Thymus (tissue), 11 donors: ENCODE results near the gene KIRREL2. TPM values are rescaled to one million over a fixed set of nuclear protein-coding genes. Genes with fewer than 3 reads are reported as not detected.

Source experiments
- DNase-seq, 9 donors: peaks; one replicate each; pipeline ENCODE4 v3.0.0-alpha.2; 2013; ENCODE audit warnings: low spot score in 9 of 9, low read depth in 6 of 9, missing footprints in 1 of 9
- H3K27ac ChIP-seq, 2 donors: one replicate each; pipeline ENCODE4 v1.5.1; 2013; ENCODE audit warnings: control low read depth in 1 of 2, low read depth in 1 of 2, low read length in 1 of 2, mild to moderate bottlenecking in 1 of 2, moderate library complexity in 1 of 2
- H3K27me3 ChIP-seq, 2 donors: one replicate each; pipeline ENCODE4 v1.5.1; 2013; ENCODE audit warnings: low read length in 1 of 2; ENCODE audit not compliant: control insufficient read depth in 2 of 2, insufficient read depth in 1 of 2
- H3K36me3 ChIP-seq, 2 donors: one replicate each; pipeline ENCODE4 v1.5.1; 2013; ENCODE audit warnings: low read length in 1 of 2, mild to moderate bottlenecking in 1 of 2, moderate library complexity in 1 of 2; ENCODE audit not compliant: control insufficient read depth in 2 of 2, insufficient read depth in 2 of 2
- H3K4me1 ChIP-seq, 2 donors: one replicate each; pipeline ENCODE4 v1.5.1; 2013; ENCODE audit warnings: low read length in 2 of 2; ENCODE audit not compliant: control insufficient read depth in 2 of 2, insufficient read depth in 2 of 2
- H3K4me3 ChIP-seq, 2 donors: one replicate each; pipeline ENCODE4 v1.5.1; 2013; ENCODE audit warnings: low read length in 2 of 2, control low read depth in 1 of 2, mild to moderate bottlenecking in 1 of 2
- H3K9me3 ChIP-seq, 2 donors: one replicate each; pipeline ENCODE4 v1.5.1; 2013; ENCODE audit warnings: low read length in 1 of 2, mild to moderate bottlenecking in 1 of 2; ENCODE audit not compliant: control insufficient read depth in 2 of 2, insufficient read depth in 1 of 2
- WGBS: extraction: QIAGEN DNeasy Blood & Tissue Kit; methylation state at CpG from one replicate; pipeline ENCODE4 v1.1.7; 2013; 5-methylcytosine and 5-hydroxymethylcytosine counted together
- polyA plus RNA-seq: library from polyadenylated mRNA; stranded (reverse); fragments of 200-250 nt; gene quantifications from one replicate; pipeline ENCODE4 v1.2.3, GENCODE V29; 2013
- total RNA-seq: library from RNA; stranded (reverse); fragments of 120-200 nt; gene quantifications from one replicate; pipeline ENCODE4 v1.2.4, GENCODE V29; 2013
- donor health status: healthy.

Gene KIRREL2
- total and polyA plus RNA-seq, 2 donors: 0.75 to 2.2 TPM

DNA sequence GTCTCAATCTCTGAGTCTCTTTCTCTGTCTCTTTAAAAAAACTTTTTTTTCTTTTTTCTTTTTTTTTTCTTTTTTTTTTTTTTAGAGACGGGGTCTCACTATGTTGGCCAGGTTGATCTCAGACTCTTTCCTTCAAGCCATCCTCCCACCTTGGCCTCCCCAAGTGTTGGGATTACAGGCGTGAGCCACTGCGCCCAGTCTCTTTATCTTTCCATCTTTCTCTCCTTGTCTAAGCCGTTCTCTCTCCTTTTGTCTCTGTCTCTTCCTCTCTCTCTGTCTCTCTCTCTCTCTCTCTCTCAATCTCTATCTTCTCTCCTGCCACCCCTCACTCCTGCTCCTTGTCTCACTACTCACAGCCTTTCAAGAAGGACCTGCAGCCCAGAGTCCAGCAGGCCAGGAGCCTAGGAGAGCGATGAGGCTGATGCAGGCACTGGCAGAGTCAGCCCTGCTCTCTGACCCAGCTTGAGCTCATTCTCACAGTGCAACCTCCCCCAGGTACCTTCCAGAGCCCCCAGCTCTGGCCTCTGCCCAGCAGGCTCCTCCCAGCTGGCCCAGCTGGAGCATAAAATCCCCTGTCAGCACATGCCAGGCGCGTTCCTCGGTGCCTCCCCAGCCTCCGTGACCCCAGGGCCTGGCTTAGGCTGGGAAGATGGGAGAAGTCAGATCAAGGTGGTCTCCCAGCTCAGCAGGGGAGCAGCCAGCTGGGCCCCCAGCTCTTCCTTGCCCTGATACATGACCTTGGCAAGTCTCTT, 4.5 kb upstream of the KIRREL2 start, which contains the start of gene NPHS1:
Gene NPHS1, minus strand, starts transcription at position 476 of the 752 bp plus-strand sequence. CDS start 667 bp downstream, outside the sequence.
- Histone ChIP-seq H3K27me3 (peaks cover 2 to 77% of the 10 kb centered on the region in 2 donors), H3K36me3 (no peaks in the 10 kb centered on the region), H3K4me1 (peaks cover 6 to 8% of the 10 kb centered on the region in 2 donors), H3K27ac (no peak within 1 kb of the TSS), H3K4me3 (no peak within 1 kb of the TSS), H3K9me3 (peaks cover 0 to 3% of the 10 kb centered on the region in 2 donors)
- DNase-seq: no peak
- WGBS: 84% methylated on average over 9 of the region's 9 CpGs

DNA sequence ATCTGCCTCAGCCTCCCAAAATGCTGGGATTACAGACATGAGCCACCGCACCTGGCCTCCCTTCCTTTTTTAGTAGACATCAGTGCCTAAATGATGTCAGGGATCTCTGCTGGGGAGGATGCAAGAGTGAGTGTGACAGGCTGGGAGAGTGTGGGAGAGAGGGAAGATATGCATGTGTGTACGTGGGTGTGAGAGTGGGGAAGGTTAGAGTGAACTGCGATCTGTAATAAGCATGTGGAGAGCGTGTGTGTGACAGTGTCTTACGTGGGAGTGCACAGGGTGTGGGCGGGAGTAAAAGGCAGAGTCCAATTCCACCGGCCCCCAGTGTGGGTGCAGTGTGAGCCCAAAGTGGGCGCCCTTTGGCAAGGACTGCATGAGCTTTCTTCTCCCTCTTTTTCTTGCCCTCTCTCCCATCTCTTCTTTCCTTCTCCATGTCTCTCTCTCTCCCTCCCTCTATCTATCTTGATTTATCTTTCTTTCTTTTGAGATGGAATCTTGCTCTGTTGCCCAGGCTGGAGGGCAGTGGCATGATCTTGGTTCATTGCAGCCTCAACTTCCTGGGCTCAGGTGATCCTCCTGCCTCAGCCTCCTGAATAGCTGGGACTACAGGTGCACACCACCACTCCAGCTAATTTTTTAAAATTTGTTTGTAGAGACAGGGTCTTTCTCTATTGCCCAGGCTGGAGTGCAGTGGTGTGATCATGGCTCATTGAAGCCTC, 3.5 kb upstream of the KIRREL2 start:
- no peaks in the 10 kb centered on the region for H3K36me3 ChIP-seq
- no peak for DNase-seq
- H3K27me3 ChIP-seq: peaks cover 6 to 79% of the 10 kb centered on the region in 2 donors
- peaks cover 6 to 8% of the 10 kb centered on the region in 2 donors for H3K4me1 ChIP-seq
- peaks cover 0 to 3% of the 10 kb centered on the region in 2 donors for H3K9me3 ChIP-seq
- WGBS: 86% methylated on average over 8 of the region's 8 CpGs
- no peak overlapping the region for H3K27ac ChIP-seq
- no peak overlapping the region for H3K4me3 ChIP-seq

DNA sequence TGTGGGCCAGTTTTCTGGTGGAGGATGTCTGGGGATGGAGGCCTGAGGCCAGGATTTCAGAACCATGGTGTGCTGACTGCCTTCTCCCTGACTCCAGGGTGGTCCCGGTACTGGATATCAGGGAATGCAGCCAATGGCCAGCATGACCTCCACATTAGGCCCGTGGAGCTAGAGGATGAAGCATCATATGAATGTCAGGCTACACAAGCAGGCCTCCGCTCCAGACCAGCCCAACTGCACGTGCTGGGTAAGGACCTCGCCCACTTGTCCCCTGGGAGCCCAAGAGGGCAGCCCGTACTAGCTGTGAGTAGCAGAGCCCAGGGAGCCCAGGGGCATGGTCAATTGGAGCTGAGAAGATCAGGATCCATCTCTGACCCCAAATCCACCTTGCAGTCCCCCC, 1.6 kb downstream of the KIRREL2 start:
- H3K4me3 ChIP-seq: no peak overlapping the region
- H3K9me3 ChIP-seq: peaks cover 0 to 3% of the 10 kb centered on the region in 2 donors
- no peak overlapping the region for H3K27ac ChIP-seq
- DNase-seq: no peak
- H3K27me3 ChIP-seq: peaks cover 40 to 91% of the 10 kb centered on the region in 2 donors
- 91% methylated on average over 6 of the region's 6 CpGs for WGBS
- no peaks in the 10 kb centered on the region for H3K36me3 ChIP-seq
- H3K4me1 ChIP-seq: peaks cover 6 to 8% of the 10 kb centered on the region in 2 donors

DNA sequence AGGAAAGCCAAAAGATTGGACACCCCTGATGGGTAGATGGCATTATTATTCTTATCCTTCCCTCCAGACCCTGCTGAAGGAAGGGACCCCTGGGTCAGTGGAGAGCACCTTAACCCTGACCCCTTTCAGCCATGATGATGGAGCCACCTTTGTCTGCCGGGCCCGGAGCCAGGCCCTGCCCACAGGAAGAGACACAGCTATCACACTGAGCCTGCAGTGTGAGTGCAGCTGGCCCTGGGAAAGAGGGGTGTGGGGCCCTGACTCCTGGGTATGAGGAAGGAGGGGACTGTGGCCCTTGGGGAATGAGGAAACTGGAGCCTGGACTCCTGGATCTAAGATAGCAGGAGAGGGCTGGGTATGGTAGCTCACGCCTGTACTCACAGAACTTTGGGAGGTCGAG, 2.7 kb downstream of the KIRREL2 start:
- Histone ChIP-seq H3K27ac (no peak overlapping the region), H3K27me3 (peaks cover 40 to 86% of the 10 kb centered on the region in 2 donors), H3K4me3 (no peak overlapping the region), H3K36me3 (no peaks in the 10 kb centered on the region), H3K4me1 (peaks cover 6 to 8% of the 10 kb centered on the region in 2 donors), H3K9me3 (peaks cover 0 to 3% of the 10 kb centered on the region in 2 donors)
- DNase-seq: no peak
- WGBS: 87% methylated on average over 4 of the region's 4 CpGs

DNA sequence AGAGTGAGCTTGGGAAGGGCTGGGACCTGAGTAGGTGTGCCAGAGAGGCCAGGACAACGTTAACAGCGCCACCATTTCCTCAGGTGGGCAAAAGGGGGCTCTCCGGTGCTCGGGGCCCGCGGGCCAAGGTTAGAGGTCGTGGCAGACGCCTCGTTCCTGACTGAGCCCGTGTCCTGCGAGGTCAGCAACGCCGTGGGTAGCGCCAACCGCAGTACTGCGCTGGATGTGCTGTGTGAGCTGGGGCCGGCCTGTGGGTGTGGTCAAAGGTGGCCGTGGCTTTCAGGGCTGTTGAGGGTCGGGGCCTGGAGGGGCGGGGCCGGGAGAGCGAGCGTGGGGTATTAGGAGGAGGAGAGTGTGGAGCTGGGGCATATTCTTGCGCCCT, 3.7 kb downstream of the KIRREL2 start:
- H3K4me1 ChIP-seq: peaks cover 6 to 8% of the 10 kb centered on the region in 2 donors
- H3K27ac ChIP-seq: no peak overlapping the region
- H3K27me3 ChIP-seq: peaks cover 40 to 83% of the 10 kb centered on the region in 2 donors
- no peaks in the 10 kb centered on the region for H3K36me3 ChIP-seq
- no peak for DNase-seq
- H3K4me3 ChIP-seq: no peak overlapping the region
- 18% methylated on average over 24 of the region's 24 CpGs for WGBS
- H3K9me3 ChIP-seq: peaks cover 0 to 3% of the 10 kb centered on the region in 2 donors

DNA sequence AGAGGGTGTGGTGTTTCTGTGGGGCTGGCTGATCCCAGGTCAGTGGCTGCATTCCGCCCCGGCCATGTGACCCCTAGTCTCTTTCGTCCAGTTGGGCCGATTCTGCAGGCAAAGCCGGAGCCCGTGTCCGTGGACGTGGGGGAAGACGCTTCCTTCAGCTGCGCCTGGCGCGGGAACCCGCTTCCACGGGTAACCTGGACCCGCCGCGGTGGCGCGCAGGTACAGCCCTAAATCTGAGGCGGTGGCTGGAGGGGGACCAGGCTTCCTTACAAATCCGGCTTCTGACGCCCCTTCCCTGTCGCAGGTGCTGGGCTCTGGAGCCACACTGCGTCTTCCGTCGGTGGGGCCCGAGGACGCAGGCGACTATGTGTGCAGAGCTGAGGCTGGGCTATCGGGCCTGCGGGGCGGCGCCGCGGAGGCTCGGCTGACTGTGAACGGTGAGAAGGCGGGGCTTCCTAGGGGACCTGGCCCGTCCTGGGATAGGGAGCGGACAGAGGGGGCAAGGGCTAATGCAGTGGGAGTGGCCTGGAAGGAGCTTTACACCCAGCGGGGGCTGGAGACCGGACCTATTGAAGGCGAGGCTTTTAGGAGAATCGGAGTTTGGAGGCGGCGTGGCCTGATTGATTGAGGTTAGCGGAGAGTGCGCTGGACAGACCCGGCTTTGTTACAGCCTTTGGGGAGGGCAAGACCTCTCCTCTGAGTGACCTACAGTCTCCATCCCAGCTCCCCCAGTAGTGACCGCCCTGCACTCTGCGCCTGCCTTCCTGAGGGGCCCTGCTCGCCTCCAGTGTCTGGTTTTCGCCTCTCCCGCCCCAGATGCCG, 4.3 kb downstream of the KIRREL2 start:
- Histone ChIP-seq H3K27me3 (peaks cover 38 to 83% of the 10 kb centered on the region in 2 donors), H3K4me3 (no peak overlapping the region), H3K4me1 (peaks cover 4 to 8% of the 10 kb centered on the region in 2 donors), H3K36me3 (no peaks in the 10 kb centered on the region), H3K9me3 (peaks cover 0 to 3% of the 10 kb centered on the region in 2 donors), H3K27ac (no peak overlapping the region)
- WGBS: 15% methylated on average over 55 of the region's 55 CpGs
- no peak for DNase-seq

DNA sequence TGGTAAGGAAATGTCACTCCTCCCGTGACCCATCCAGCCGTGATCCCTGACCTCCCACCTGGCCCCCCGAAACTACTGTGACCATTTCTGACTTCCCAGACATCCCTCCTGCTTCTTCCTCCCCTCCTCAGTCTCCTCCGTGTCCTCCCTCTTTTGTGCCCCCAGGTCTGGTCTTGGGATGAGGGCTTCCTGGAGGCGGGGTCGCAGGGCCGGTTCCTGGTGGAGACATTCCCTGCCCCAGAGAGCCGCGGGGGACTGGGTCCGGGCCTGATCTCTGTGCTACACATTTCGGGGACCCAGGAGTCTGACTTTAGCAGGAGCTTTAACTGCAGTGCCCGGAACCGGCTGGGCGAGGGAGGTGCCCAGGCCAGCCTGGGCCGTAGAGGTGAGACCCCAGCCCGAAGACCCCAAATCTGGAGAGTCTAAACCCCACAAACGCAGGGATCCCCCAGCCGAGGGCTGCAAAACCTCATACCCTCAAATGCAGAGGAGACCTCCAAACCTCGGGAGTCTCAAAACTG, 5.0 kb downstream of the KIRREL2 start:
- Histone ChIP-seq H3K4me1 (peaks cover 0 to 2% of the 10 kb centered on the region in 2 donors), H3K4me3 (no peak overlapping the region), H3K36me3 (no peaks in the 10 kb centered on the region), H3K9me3 (peaks cover 0 to under 1% of the 10 kb centered on the region in 2 donors), H3K27ac (no peak overlapping the region), H3K27me3 (peaks cover 42 to 83% of the 10 kb centered on the region in 2 donors)
- WGBS: 55% methylated on average over 19 of the region's 19 CpGs
- DNase-seq: no peak

DNA sequence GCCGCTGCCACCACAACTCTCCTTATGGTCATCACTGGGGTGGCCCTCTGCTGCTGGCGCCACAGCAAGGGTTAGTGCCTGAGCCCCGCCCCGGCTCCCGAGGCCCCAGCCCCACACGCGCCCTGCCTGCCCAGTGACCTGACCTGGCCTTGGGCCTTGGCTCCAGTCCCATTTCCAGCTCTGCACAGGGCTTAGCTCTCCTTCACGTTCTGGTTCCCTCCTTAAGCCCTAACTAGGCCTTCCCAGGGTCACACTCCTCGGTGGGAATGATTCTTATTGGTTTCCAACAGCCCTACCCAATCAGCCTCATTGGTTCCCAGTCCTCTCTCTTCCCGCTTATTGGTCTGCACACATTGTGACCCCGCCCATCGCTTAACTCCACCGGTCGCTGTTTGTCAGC, 5.8 kb downstream of the KIRREL2 start:
- DNase-seq: no peak
- H3K36me3 ChIP-seq: no peaks in the 10 kb centered on the region
- H3K4me1 ChIP-seq: no peaks in the 10 kb centered on the region
- H3K27me3 ChIP-seq: peaks cover 47 to 83% of the 10 kb centered on the region in 2 donors
- H3K9me3 ChIP-seq: no peaks in the 10 kb centered on the region
- no peak overlapping the region for H3K27ac ChIP-seq
- 92% methylated on average over 14 of the region's 14 CpGs for WGBS
- no peak overlapping the region for H3K4me3 ChIP-seq
